Cardiac fibroblast (primary cell): Measurements from ENCODE around the gene ADAT3.
"Not testable (repeated sequence)": the region's sequence is repeated elsewhere in the genome, so short reads cannot be mapped to it uniquely, and the experiment has no call there.

Source experiments
- DNase-seq, 2 donors: peaks; one replicate each; pipeline versions ENCODE4 v3.0.0 to v3.0.0-alpha.2; 2010; ENCODE audit warnings: low read depth in 2 of 2
- H3K4me3 ChIP-seq, 2 donors: replicated peaks in 1 of 2; 1 replicate in 1 of 2; 2 replicates in 1 of 2; pipeline ENCODE4 v1.5.1; 2011; ENCODE audit warnings: low read depth in 2 of 2, low read length in 2 of 2, mild to moderate bottlenecking in 2 of 2, moderate library complexity in 1 of 2
- TF ChIP-seq, protein P1 (sequence below): IDR thresholded peaks from one replicate; pipeline ENCODE4 v1.5.1; 2011; ENCODE audit warnings: low read depth, mild to moderate bottlenecking, low read length, inconsistent platforms

The ADAT3 gene

DNA sequence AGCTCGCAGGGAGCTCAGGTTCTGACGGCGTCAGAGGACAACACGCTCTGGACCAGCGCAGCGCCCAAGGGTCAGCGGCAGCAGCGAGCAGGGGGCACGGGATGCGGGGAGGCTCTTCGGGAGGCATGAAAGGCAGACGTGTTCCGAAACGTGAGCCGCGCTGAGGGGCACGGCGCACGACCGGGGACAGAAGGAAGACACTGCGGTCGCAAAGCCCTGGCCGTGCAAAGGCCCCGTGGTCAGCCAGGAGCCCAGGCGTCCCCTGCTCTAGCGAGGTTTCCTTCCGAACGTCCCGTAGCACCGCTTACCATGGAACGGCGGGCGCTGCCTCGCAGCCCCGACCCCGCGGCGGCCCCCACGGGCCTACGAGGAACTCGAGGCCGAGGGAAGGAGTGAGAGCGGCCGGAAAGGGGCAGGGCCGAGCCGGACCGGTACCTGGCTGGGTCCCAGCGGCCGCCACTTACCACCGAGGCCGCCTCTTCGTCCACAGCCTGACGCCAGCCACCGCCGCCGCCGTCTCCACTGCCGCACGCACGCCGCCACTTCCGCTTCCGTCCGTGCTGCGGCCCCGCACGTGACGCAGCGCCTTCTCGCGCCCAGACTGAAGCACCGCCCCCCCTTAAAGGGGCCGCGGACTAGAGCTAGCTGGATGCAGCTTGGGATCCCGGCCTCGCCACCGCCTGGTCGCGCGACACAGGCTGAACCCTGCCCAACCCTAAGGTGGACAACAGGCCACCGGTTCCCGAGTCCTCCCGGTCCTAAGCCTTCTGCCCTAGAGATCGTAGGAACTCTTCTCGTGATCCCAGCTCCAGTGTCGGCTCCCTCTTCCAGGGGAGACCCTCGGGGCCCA, 29.3 kb upstream of the ADAT3 start:
- peak overlapping the region; percentile 91 to 95 for H3K4me3 ChIP-seq
- DNase-seq = peak; percentile 89 to 92
- TF ChIP-seq, protein P1, sequence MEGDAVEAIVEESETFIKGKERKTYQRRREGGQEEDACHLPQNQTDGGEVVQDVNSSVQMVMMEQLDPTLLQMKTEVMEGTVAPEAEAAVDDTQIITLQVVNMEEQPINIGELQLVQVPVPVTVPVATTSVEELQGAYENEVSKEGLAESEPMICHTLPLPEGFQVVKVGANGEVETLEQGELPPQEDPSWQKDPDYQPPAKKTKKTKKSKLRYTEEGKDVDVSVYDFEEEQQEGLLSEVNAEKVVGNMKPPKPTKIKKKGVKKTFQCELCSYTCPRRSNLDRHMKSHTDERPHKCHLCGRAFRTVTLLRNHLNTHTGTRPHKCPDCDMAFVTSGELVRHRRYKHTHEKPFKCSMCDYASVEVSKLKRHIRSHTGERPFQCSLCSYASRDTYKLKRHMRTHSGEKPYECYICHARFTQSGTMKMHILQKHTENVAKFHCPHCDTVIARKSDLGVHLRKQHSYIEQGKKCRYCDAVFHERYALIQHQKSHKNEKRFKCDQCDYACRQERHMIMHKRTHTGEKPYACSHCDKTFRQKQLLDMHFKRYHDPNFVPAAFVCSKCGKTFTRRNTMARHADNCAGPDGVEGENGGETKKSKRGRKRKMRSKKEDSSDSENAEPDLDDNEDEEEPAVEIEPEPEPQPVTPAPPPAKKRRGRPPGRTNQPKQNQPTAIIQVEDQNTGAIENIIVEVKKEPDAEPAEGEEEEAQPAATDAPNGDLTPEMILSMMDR = no peak

DNA sequence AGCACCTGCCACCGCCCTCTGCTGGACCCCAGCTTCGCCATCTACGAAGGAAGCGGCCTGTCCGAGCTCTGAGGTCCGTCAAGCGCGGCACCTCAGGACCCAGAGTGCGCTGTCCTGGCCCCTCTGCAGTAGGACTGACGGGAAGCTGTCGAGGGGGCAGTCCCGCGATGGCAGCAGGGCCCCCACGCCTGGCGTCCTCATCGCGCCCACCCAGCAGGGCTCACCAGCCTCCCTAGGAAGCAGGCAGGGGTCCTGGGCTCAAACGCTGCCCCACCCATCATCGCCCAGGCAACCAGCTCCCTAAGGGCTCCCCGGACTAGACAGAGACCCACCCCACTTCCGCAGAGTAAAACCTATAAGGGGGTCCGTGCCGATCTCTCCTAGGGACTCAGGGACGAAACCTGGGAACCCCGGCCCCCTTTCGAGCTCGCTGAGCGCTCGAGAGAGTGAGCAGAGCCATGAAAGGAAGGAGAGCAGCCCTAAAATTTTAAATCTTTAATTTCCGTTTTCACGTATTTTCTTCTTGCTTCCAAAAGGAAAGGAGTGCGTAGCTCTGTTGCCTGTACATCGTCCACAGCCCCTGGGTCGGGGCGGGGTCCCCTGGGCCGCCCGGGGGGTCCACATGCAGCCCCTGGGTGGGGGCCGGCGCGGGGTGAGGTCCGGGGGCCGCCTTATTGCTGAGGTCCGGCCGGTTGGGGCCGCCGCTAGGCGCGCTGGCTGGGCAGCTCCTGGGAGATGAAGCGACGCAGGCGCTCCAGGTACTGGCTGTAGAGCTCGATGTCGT, 28.5 kb upstream of the ADAT3 start:
- DNase-seq = not testable (repeated sequence)
- H3K4me3 ChIP-seq = peak overlapping the region; percentile 91 to 95

DNA sequence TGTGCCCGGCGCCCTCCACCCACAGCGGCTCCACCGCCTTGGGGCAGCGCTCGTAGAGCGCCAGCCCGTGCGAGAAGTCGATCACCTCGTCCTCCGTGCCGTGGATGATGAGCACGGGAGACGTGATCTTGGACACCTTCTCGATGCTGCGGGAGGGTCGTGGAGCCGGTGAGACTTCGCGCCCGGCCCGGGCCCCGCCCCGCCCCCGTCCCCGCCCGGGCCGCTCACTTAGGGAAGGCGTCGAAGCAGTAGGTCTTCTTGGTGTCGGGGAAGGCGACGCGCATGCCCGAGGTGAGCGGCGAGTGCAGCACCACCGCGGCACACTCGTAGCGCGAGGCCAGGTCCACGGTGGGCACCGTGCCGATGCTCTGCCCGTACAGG, 27.9 kb upstream of the ADAT3 start:
- DNase-seq, H3K4me3 ChIP-seq: not testable (repeated sequence)

- DNase-seq, H3K4me3 ChIP-seq: not testable (repeated sequence)
Observed at GRCh38 chr19:1878583-1878982, 26.6 kb upstream of the ADAT3 start.

DNA sequence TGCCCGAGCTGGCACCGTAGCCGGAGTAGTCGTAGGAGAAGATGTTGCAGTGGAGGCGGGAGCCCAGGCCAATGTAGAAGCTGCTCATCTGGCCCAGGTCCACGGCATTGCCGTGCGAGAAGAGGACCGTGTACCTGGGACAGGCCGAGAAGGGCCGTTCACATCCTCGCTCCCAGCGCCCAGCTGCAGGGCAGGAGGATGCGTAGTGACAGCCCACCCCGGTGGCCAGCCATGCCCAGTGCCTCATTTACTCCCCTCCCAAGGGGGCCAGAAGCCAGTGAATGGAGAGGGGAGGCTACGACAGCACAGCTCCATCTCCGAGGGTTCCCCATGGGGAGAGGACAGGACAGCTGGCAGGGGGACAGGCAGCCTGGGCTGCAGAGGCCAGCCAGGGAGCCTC, 25.2 kb upstream of the ADAT3 start:
- not testable (repeated sequence) for DNase-seq

DNA sequence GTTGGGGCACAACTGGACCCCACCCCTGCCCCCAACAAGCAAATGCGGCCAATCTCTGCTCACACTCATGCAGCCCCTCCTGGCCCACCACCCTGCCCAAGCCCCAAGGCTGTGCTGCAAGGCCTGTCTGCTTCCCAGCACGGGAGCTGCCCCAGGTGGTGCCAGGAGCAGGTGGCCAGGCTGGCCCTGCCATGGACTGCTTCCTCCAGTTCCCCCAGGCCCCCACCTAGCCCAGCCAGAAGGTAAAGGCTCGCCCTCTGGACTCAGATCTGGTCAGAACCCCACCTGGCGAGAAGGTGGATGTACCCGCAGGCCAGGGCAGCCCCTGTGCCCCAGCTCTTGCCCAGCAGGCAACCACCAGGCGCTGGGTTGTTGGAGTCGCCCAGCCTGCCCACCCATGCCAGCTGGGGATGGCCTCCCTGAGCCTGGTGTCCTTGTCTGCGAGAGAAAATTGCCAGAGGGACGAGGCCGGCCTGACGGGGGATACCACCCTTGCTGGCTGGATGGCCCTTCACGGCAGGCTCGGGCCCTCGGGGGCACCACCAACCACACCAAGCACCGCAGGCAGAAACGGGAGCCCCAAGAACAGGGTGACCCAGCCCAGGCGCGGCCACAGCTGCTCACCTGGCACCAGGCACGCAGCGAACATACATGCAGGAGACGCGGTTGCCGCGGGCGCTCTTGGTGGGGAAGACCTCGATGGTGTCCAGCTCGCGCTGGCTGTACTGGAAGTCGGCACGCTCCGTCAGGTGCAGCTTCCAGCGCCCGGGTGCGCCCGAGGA, 24.4 kb upstream of the ADAT3 start:
- TF ChIP-seq, protein P1 = no peak
- H3K4me3 ChIP-seq = no peak overlapping the region
- no peak for DNase-seq

More for the DNA sequence above, 25.2 kb upstream of the ADAT3 start:
- H3K4me3 ChIP-seq = not testable (repeated sequence)

GRCh38 chr19:1881393-1882088, 23.7 kb upstream of the ADAT3 start:
- H3K4me3 ChIP-seq = not testable (repeated sequence)

GRCh38 chr19:1882089-1882785, 23.0 kb upstream of the ADAT3 start:
- H3K4me3 ChIP-seq = no peak overlapping the region
- DNase-seq = no peak
- TF ChIP-seq, protein P1 = no peak

More at GRCh38 chr19:1881393-1882088, 23.7 kb upstream of the ADAT3 start:
- not testable (repeated sequence) for DNase-seq
